GM19193 (cell line): ENCODE measurements around the gene TBC1D10A.

Experiments used
- POLR2A ChIP-seq: IDR thresholded peaks from 4 replicates; pipeline ENCODE4 v1.6.1; 2011; ENCODE audit not compliant: insufficient read depth, insufficient read length; ENCODE audit errors: extremely low read depth

TBC1D10A gene

GRCh38 chr22:30289141-30289979, 37.4 kb downstream of the TBC1D10A start, which contains the start of gene CASTOR1:
Gene CASTOR1, minus strand, starts transcription at chr22:30289505. Its CDS starts 8 bp downstream, at chr22:30289497.
- TF ChIP-seq POLR2A: peak; percentile 50

GRCh38 chr22:30288419-30289140, 38.2 kb downstream of the TBC1D10A start:
- TF ChIP-seq POLR2A: no peak

- TF ChIP-seq POLR2A: no peak
Measured at GRCh38 chr22:30287648-30288418, 38.9 kb downstream of the TBC1D10A start.

GRCh38 chr22:30286813-30287647, 39.7 kb downstream of the TBC1D10A start:
- no peak for TF ChIP-seq POLR2A

- TF ChIP-seq POLR2A: no peak
Measured at GRCh38 chr22:30286331-30286730, 40.4 kb downstream of the TBC1D10A start.

GRCh38 chr22:30285846-30286200, 40.9 kb downstream of the TBC1D10A start:
- TF ChIP-seq POLR2A: no peak

- TF ChIP-seq POLR2A: no peak
Measured at GRCh38 chr22:30285176-30285845, 41.4 kb downstream of the TBC1D10A start.

- TF ChIP-seq POLR2A: no peak
Measured at GRCh38 chr22:30284666-30285065, 42.1 kb downstream of the TBC1D10A start.

GRCh38 chr22:30284172-30284571, 42.6 kb downstream of the TBC1D10A start:
- no peak for TF ChIP-seq POLR2A

GRCh38 chr22:30283342-30283741, 43.4 kb downstream of the TBC1D10A start:
- TF ChIP-seq POLR2A: no peak

GRCh38 chr22:30282616-30283046, 44.1 kb downstream of the TBC1D10A start:
- no peak for TF ChIP-seq POLR2A

- TF ChIP-seq POLR2A: no peak
Measured at GRCh38 chr22:30280505-30280904, 46.2 kb downstream of the TBC1D10A start.

GRCh38 chr22:30279932-30280331, 46.8 kb downstream of the TBC1D10A start:
- TF ChIP-seq POLR2A: no peak
